Measurements from ENCODE around the gene SPRY1. TPM values are rescaled to one million over a fixed set of nuclear protein-coding genes. Genes with fewer than 3 reads are reported as not detected.

Gene SPRY1
- total RNA-seq, 4 donors from 2014 or later: 22.1 to 47.2 (median 33.7) TPM

GRCh38 chr4:123433976-123434375 is 37.4 kb downstream of the SPRY1 start:
- no peak for TF ChIP-seq POLR2AphosphoS5 (IDR thresholded peaks at IDR 0.05)
- TF ChIP-seq EP300 (IDR thresholded peaks at IDR 0.05; ENCODE audit: low read depth): no peak
- TF ChIP-seq POLR2A (IDR thresholded peaks at IDR 0.05): no peak
- TF ChIP-seq CTCF (IDR thresholded peaks at IDR 0.05): no peak
- in situ Hi-C loops (cut with MboI; ENCODE audit: low pct_ligation_motif_present in 1 of 4, low pct_unique_long_range_greater_than_20kb in 1 of 4, low sequenced_read_pairs in 3 of 4) (no loop called here), intact Hi-C loops (cut with DNase I; ENCODE audit: low total_unique reads) (no loop called here)
- Histone ChIP-seq H3K4me1 (no peaks in the 10 kb centered on the region), H3K9me3 (no peaks in the 10 kb centered on the region), H3K27ac (no peak overlapping the region), H3K4me3 (no peak overlapping the region), H3K36me3 (no peaks in the 10 kb centered on the region), H3K27me3 (no peaks in the 10 kb centered on the region)
- DNase-seq: no peak
- 97% methylated on average over 8 of the region's 9 CpGs; no CpG with 5 or more reads in 1 of the 2 donors for WGBS, 2 donors (ENCODE audit: low coverage in 1 of 2)

- WGBS, 2 donors (ENCODE audit: low coverage in 1 of 2): 96% methylated on average over 39 of the region's 43 CpGs; no CpG with 5 or more reads in 1 of the 2 donors
- H3K27ac ChIP-seq: no peak overlapping the region
- TF ChIP-seq CTCF (IDR thresholded peaks at IDR 0.05) (no peak), EP300 (IDR thresholded peaks at IDR 0.05; ENCODE audit: low read depth) (no peak), POLR2A (IDR thresholded peaks at IDR 0.05) (no peak), POLR2AphosphoS5 (IDR thresholded peaks at IDR 0.05) (no peak)
- H3K36me3 ChIP-seq: no peaks in the 10 kb centered on the region
- intact Hi-C loops (cut with DNase I; ENCODE audit: low total_unique reads) (no loop called here), in situ Hi-C loops (cut with MboI; ENCODE audit: low pct_ligation_motif_present in 1 of 4, low pct_unique_long_range_greater_than_20kb in 1 of 4, low sequenced_read_pairs in 3 of 4) (no loop called here)
- H3K4me1 ChIP-seq: no peaks in the 10 kb centered on the region
- H3K27me3 ChIP-seq: no peaks in the 10 kb centered on the region
- no peaks in the 10 kb centered on the region for H3K9me3 ChIP-seq
- H3K4me3 ChIP-seq: no peak overlapping the region
- no peak for DNase-seq
These were observed 38.9 kb downstream of the SPRY1 start for GRCh38 chr4:123435246-123436113.

- DNase-seq: no peak
- H3K4me1 ChIP-seq: peaks cover 0 to 2% (median 0%) of the 10 kb centered on the region in 4 donors
- H3K36me3 ChIP-seq: no peaks in the 10 kb centered on the region
- no peaks in the 10 kb centered on the region for H3K27me3 ChIP-seq
- H3K9me3 ChIP-seq: no peaks in the 10 kb centered on the region
- no peak overlapping the region for H3K4me3 ChIP-seq
- WGBS, 2 donors (ENCODE audit: low coverage in 1 of 2): 37 to 63% methylated on average over 2 to 3 of the region's 3 CpGs
- H3K27ac ChIP-seq: no peak overlapping the region
- intact Hi-C loops (cut with DNase I; ENCODE audit: low total_unique reads): no loop called here
- in situ Hi-C loops (cut with MboI; ENCODE audit: low pct_ligation_motif_present in 1 of 4, low pct_unique_long_range_greater_than_20kb in 1 of 4, low sequenced_read_pairs in 3 of 4): no loop called here
- TF ChIP-seq CTCF (IDR thresholded peaks at IDR 0.05): no peak
- no peak for TF ChIP-seq EP300 (IDR thresholded peaks at IDR 0.05; ENCODE audit: low read depth)
- no peak for TF ChIP-seq POLR2AphosphoS5 (IDR thresholded peaks at IDR 0.05)
- no peak for TF ChIP-seq POLR2A (IDR thresholded peaks at IDR 0.05)
These were observed 41.4 kb downstream of the SPRY1 start for GRCh38 chr4:123438031-123438430.

GRCh38 chr4:123443401-123444289 is 47.0 kb downstream of the SPRY1 start:
- H3K27me3 ChIP-seq: no peaks in the 10 kb centered on the region
- H3K4me1 ChIP-seq: peaks cover 3 to 18% (median 10%) of the 10 kb centered on the region in 4 donors
- TF ChIP-seq POLR2AphosphoS5 (IDR thresholded peaks at IDR 0.05) (no peak), EP300 (IDR thresholded peaks at IDR 0.05; ENCODE audit: low read depth) (no peak), POLR2A (IDR thresholded peaks at IDR 0.05) (no peak), CTCF (IDR thresholded peaks at IDR 0.05) (no peak)
- in situ Hi-C loops (cut with MboI; ENCODE audit: low pct_ligation_motif_present in 1 of 4, low pct_unique_long_range_greater_than_20kb in 1 of 4, low sequenced_read_pairs in 3 of 4) (no loop called here), intact Hi-C loops (cut with DNase I; ENCODE audit: low total_unique reads) (no loop called here)
- H3K4me3 ChIP-seq: peak overlapping the region in 1 of 4 donors; percentile 9
- no peaks in the 10 kb centered on the region for H3K36me3 ChIP-seq
- no peaks in the 10 kb centered on the region for H3K9me3 ChIP-seq
- WGBS, 2 donors (ENCODE audit: low coverage in 1 of 2): 15 to 30% methylated on average over 4 to 5 of the region's 5 CpGs
- DNase-seq: peak; percentile 19
- peak overlapping the region; percentile 15 to 65 (median 52) for H3K27ac ChIP-seq
